OCI-LY1 (cell line): ENCODE data around the gene PSMG1.
A peak's percentile ranks its signal among the peaks of the same experiment; 100 is the strongest.

Experiments
- H2AFZ ChIP-seq: fragments of 200-600 bp; sonication (generic), shearing (Covaris generic); 2 replicates; pipeline ENCODE4 v1.6.0; 2014; ENCODE audit warnings: antibody characterized with exemption, mild to moderate bottlenecking, low read length
- H3F3A ChIP-seq: fragments of 200-600 bp; sonication (generic), shearing (Covaris generic); 2 replicates; pipeline ENCODE4 v1.6.0; 2014; ENCODE audit warnings: mild to moderate bottlenecking, antibody characterized with exemption, low read length, moderate library complexity; ENCODE audit not compliant: insufficient read depth
- H3K27ac ChIP-seq: fragments of 200-600 bp; sonication (generic); 2 replicates; pipeline ENCODE4 v1.5.1; 2014; ENCODE audit warnings: low read length, mixed run types, mild to moderate bottlenecking, low read depth; ENCODE audit not compliant: poor library complexity, severe bottlenecking
- H3K27me3 ChIP-seq: fragments of 200-600 bp; sonication (generic); 2 replicates; pipeline ENCODE4 v1.6.0; 2014; ENCODE audit warnings: antibody characterized with exemption, mild to moderate bottlenecking, low read length, moderate library complexity; ENCODE audit not compliant: insufficient read depth
- H3K36me3 ChIP-seq: fragments of 200-600 bp; sonication (generic); 2 replicates; pipeline ENCODE4 v1.6.1; 2014; ENCODE audit warnings: mild to moderate bottlenecking, antibody characterized with exemption, low read length, moderate library complexity, mixed read lengths; ENCODE audit not compliant: insufficient read depth
- H3K4me1 ChIP-seq: fragments of 200-600 bp; sonication (generic); 2 replicates; pipeline ENCODE4 v1.5.1; 2014; ENCODE audit warnings: mild to moderate bottlenecking, low read length, moderate library complexity; ENCODE audit not compliant: insufficient read depth, severe bottlenecking
- H3K4me2 ChIP-seq: fragments of 200-600 bp; sonication (generic), shearing (Covaris generic); 2 replicates; pipeline ENCODE4 v1.6.1; 2014; ENCODE audit warnings: low read length
- H3K4me3 ChIP-seq: fragments of 200-600 bp; sonication (generic); 2 replicates; pipeline ENCODE4 v1.5.1; 2014; ENCODE audit warnings: low read length, low read depth, mild to moderate bottlenecking, mixed read lengths; ENCODE audit not compliant: poor library complexity, severe bottlenecking
- H3K79me2 ChIP-seq: fragments of 200-600 bp; shearing (Covaris generic); 2 replicates; pipeline ENCODE4 v1.6.1; 2016; ENCODE audit warnings: mixed run types, low read length, mixed read lengths; ENCODE audit not compliant: insufficient read depth
- H3K9ac ChIP-seq: fragments of 200-600 bp; sonication (generic), shearing (Covaris generic); 2 replicates; pipeline ENCODE4 v1.6.1; 2014; ENCODE audit warnings: mild to moderate bottlenecking, low read length, mixed read lengths
- H3K9me2 ChIP-seq: fragments of 200-600 bp; sonication (generic), shearing (Covaris generic); 2 replicates; pipeline ENCODE4 v1.6.1; 2014; ENCODE audit warnings: low read depth, mild to moderate bottlenecking, low read length, mixed read lengths
- H3K9me3 ChIP-seq: fragments of 200-600 bp; shearing (Covaris generic); 2 replicates; pipeline ENCODE4 v1.6.1; 2014; ENCODE audit warnings: low read length, mixed read lengths
- H4K20me1 ChIP-seq: fragments of 200-600 bp; sonication (generic), shearing (Covaris generic); 2 replicates; pipeline ENCODE4 v1.6.0; 2016; ENCODE audit warnings: mild to moderate bottlenecking, low read length; ENCODE audit not compliant: insufficient read depth
- EZH2 ChIP-seq: fragments of 200-600 bp; sonication (generic), shearing (Covaris generic); IDR thresholded peaks from 2 replicates; pipeline ENCODE4 v1.8.0; 2017; ENCODE audit warnings: borderline replicate concordance, mixed run types, mild to moderate bottlenecking, antibody characterized with exemption, low read length, moderate library complexity, mixed read lengths
- TF ChIP-seq, protein P1 (sequence below): fragments of 200-600 bp; sonication (generic), shearing (Covaris generic); IDR thresholded peaks from 2 replicates; pipeline ENCODE4 v1.5.1; 2017; ENCODE audit warnings: mild to moderate bottlenecking, antibody characterized with exemption, low read length, moderate library complexity, mixed read lengths

PSMG1 gene

DNA sequence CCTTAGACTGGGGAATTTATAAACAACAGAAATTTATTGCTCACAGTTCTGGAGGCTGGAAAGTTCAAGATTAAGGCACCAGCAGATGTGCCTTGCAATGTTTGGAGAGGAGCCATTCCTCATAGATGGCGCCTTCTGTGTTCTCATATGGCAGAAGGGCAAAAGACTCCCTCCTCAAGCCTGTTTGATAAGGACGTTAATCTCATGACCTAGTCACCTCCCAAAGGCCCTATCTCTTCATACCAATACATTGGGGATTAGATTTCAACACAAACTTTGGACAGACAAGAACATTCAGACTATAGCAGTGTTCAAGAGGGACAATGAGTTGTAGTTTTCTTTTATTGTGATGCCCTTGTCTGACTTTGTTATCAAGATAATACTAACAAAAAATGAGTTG lies 34.3 kb downstream of the PSMG1 start:
- TF ChIP-seq, protein P1, sequence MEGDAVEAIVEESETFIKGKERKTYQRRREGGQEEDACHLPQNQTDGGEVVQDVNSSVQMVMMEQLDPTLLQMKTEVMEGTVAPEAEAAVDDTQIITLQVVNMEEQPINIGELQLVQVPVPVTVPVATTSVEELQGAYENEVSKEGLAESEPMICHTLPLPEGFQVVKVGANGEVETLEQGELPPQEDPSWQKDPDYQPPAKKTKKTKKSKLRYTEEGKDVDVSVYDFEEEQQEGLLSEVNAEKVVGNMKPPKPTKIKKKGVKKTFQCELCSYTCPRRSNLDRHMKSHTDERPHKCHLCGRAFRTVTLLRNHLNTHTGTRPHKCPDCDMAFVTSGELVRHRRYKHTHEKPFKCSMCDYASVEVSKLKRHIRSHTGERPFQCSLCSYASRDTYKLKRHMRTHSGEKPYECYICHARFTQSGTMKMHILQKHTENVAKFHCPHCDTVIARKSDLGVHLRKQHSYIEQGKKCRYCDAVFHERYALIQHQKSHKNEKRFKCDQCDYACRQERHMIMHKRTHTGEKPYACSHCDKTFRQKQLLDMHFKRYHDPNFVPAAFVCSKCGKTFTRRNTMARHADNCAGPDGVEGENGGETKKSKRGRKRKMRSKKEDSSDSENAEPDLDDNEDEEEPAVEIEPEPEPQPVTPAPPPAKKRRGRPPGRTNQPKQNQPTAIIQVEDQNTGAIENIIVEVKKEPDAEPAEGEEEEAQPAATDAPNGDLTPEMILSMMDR, result no peak
- TF ChIP-seq EZH2, result no peak
- no peak overlapping the region for H3K27ac ChIP-seq
- H3K4me3 ChIP-seq, result no peak overlapping the region
- H3K9ac ChIP-seq, result no peak overlapping the region
- no peaks in the 10 kb centered on the region for H3K9me2 ChIP-seq
- peaks cover 9% of the 10 kb centered on the region; the same call in 1 of the 2 replicates for H3K27me3 ChIP-seq
- no peak overlapping the region for H2AFZ ChIP-seq
- no peaks in the 10 kb centered on the region for H3K4me1 ChIP-seq
- H4K20me1 ChIP-seq, result no peaks in the 10 kb centered on the region
- H3K79me2 ChIP-seq, result no peaks in the 10 kb centered on the region
- no peaks in the 10 kb centered on the region for H3F3A ChIP-seq
- no peaks in the 10 kb centered on the region; the same call in 1 of the 2 replicates for H3K36me3 ChIP-seq
- peaks cover 5% of the 10 kb centered on the region for H3K9me3 ChIP-seq
- no peak overlapping the region for H3K4me2 ChIP-seq

DNA sequence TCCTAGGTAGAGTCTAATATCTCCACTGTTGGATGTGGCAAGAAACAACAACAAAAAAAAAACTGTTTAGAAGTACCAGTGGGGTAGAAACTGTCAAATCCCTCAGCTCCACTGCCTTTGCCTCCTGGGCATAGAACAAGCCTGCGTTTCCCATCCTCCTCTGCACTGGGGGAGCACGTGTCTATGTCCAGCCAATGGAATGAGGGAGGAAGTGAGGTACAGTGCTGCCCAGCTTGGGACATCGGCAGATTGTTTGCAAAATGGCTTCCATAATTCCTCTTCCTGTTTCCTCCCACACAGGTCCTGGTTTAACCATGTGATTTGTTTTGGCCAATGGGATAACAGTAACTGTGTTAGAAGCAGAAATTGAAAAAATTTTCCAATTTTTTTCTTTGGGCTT lies 39.1 kb downstream of the PSMG1 start:
- 0 out of 2 replicates have a peak overlapping the region, but pooled peaks have one; percentile 46 for H2AFZ ChIP-seq
- H3K4me1 ChIP-seq, result no peaks in the 10 kb centered on the region
- H3K79me2 ChIP-seq, result no peaks in the 10 kb centered on the region
- no peaks in the 10 kb centered on the region; the same call in 1 of the 2 replicates for H3K36me3 ChIP-seq
- H3F3A ChIP-seq, result no peaks in the 10 kb centered on the region
- H3K4me3 ChIP-seq, result no peak overlapping the region
- H3K9me3 ChIP-seq, result peaks cover 8% of the 10 kb centered on the region
- no peak overlapping the region for H3K27ac ChIP-seq
- H3K4me2 ChIP-seq, result no peak overlapping the region
- H3K9me2 ChIP-seq, result no peaks in the 10 kb centered on the region
- TF ChIP-seq, protein P1, result no peak
- TF ChIP-seq EZH2, result no peak
- 0 out of 2 replicates have a peak, but pooled peaks cover 5% of the 10 kb centered on the region for H3K27me3 ChIP-seq
- H3K9ac ChIP-seq, result no peak overlapping the region
- no peaks in the 10 kb centered on the region for H4K20me1 ChIP-seq

DNA sequence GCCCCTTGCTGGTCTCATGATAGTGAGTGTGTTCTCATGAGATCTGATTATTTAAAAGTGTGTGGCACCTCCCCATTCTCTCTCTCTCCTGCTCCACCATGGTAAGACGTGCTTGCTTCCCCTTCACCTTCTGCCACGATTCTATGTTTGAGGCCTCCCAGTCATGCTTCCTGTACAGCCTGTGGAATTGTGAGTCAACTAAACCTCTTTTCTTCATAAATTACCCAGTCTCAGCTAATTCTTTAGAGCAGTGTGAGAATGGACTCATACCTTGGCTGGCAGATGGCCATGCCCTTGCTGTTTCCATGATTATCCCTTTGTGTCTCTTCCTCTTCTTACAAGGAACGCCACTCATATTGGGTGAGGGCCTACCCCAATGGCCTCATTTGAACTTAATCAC lies 40.3 kb downstream of the PSMG1 start:
- Histone ChIP-seq H3K4me1 (no peaks in the 10 kb centered on the region), H3K4me2 (no peak overlapping the region), H4K20me1 (no peaks in the 10 kb centered on the region), H3K27me3 (no peaks in the 10 kb centered on the region), H3K4me3 (no peak overlapping the region), H3F3A (no peaks in the 10 kb centered on the region), H3K36me3 (no peaks in the 10 kb centered on the region; the same call in 1 of the 2 replicates), H3K9me3 (peaks cover 8% of the 10 kb centered on the region), H3K79me2 (no peaks in the 10 kb centered on the region), H3K9me2 (no peaks in the 10 kb centered on the region), H3K9ac (no peak overlapping the region), H2AFZ (no peak overlapping the region), H3K27ac (no peak overlapping the region)
- no peak for TF ChIP-seq EZH2
- TF ChIP-seq, protein P1, result no peak
